Mesenchymal stem cell (in vitro differentiated cells and primary cell): ENCODE data around the gene TBC1D9.
A peak's percentile ranks its signal among the peaks of the same experiment; 100 is the strongest.

Source experiments
- DNase-seq: peaks from one replicate; pipeline ENCODE4 v3.0.0-alpha.2; 2013
- H2AFZ ChIP-seq: one replicate; pipeline ENCODE4 v1.6.1; 2013; ENCODE audit warnings: low read depth, mild to moderate bottlenecking, control low read depth, inconsistent platforms, low read length, moderate library complexity
- H2AK5ac ChIP-seq: 2 replicates; pipeline ENCODE4 v1.6.1; 2013; ENCODE audit warnings: low read length, moderate library complexity, mild to moderate bottlenecking, inconsistent platforms; ENCODE audit not compliant: severe bottlenecking
- H2BK120ac ChIP-seq: one replicate; pipeline ENCODE4 v1.6.1; 2013; ENCODE audit warnings: low read depth, mild to moderate bottlenecking, inconsistent platforms, low read length, moderate library complexity
- H2BK12ac ChIP-seq, 2 experiments: one replicate each; pipeline ENCODE4 v1.6.1; 2013; ENCODE audit warnings: inconsistent platforms in 2 of 2, low read length in 2 of 2, mild to moderate bottlenecking in 2 of 2, moderate library complexity in 2 of 2, control low read depth in 1 of 2
- H2BK15ac ChIP-seq: one replicate; pipeline ENCODE4 v1.6.1; 2013; ENCODE audit warnings: mild to moderate bottlenecking, low read depth, inconsistent platforms; ENCODE audit not compliant: poor library complexity, severe bottlenecking
- H2BK5ac ChIP-seq: 2 replicates; pipeline ENCODE4 v1.6.1; 2013; ENCODE audit warnings: low read depth, mild to moderate bottlenecking, low read length, control low read depth, inconsistent platforms; ENCODE audit not compliant: poor library complexity, severe bottlenecking
- H3K14ac ChIP-seq, 2 experiments: one replicate each; pipeline ENCODE4 v1.6.1; 2013; ENCODE audit warnings: inconsistent platforms in 2 of 2, low read length in 2 of 2, control low read depth in 1 of 2, mild to moderate bottlenecking in 1 of 2, moderate library complexity in 1 of 2
- H3K18ac ChIP-seq, 2 experiments: one replicate each; pipeline ENCODE4 v1.6.1; 2013; ENCODE audit warnings: inconsistent platforms in 2 of 2, low read length in 2 of 2, control low read depth in 1 of 2, low read depth in 1 of 2, mild to moderate bottlenecking in 1 of 2
- H3K23ac ChIP-seq, 2 experiments: one replicate each; pipeline ENCODE4 v1.6.1; 2013; ENCODE audit warnings: inconsistent platforms in 2 of 2, low read length in 2 of 2, mild to moderate bottlenecking in 2 of 2, moderate library complexity in 2 of 2, control low read depth in 1 of 2
- H3K27ac ChIP-seq: 2 replicates; pipeline ENCODE4 v1.5.1; 2013; ENCODE audit warnings: mild to moderate bottlenecking, moderate library complexity, low read length, control low read depth, inconsistent platforms; ENCODE audit not compliant: poor library complexity, severe bottlenecking
- H3K27me3 ChIP-seq, 2 experiments: 2 replicates each; pipeline versions ENCODE4 v1.6.1 to v1.7.0; 2013; ENCODE audit warnings: low read length in 2 of 2, mild to moderate bottlenecking in 2 of 2, moderate library complexity in 2 of 2, control low read depth in 1 of 2, inconsistent platforms in 1 of 2; ENCODE audit not compliant: control insufficient read depth in 1 of 2, insufficient read depth in 1 of 2
- H3K36me3 ChIP-seq, 2 experiments: 2 replicates each; pipeline versions ENCODE4 v1.6.1 to v1.7.0; 2013; ENCODE audit warnings: low read length in 2 of 2, control low read depth in 1 of 2, inconsistent platforms in 1 of 2, low read depth in 1 of 2, mild to moderate bottlenecking in 1 of 2; ENCODE audit not compliant: insufficient read depth in 2 of 2, control insufficient read depth in 1 of 2
- H3K4ac ChIP-seq, 2 experiments: one replicate each; pipeline ENCODE4 v1.6.1; 2013; ENCODE audit warnings: inconsistent platforms in 2 of 2, low read length in 2 of 2, mild to moderate bottlenecking in 2 of 2, moderate library complexity in 2 of 2, control low read depth in 1 of 2, low read depth in 1 of 2
- H3K4me1 ChIP-seq: 2 replicates; pipeline ENCODE4 v1.6.1; 2013; ENCODE audit warnings: low read depth, low read length, control low read depth; ENCODE audit not compliant: control insufficient read depth, insufficient read depth
- H3K4me2 ChIP-seq: 2 replicates; pipeline ENCODE4 v1.6.1; 2013; ENCODE audit warnings: low read length, mild to moderate bottlenecking, inconsistent platforms; ENCODE audit not compliant: poor library complexity, severe bottlenecking
- H3K4me3 ChIP-seq, 2 experiments: 2 replicates each; pipeline versions ENCODE4 v1.5.1 to v1.7.0; 2013; ENCODE audit warnings: low read length in 2 of 2, mild to moderate bottlenecking in 2 of 2, control low read depth in 1 of 2, low read depth in 1 of 2; ENCODE audit not compliant: insufficient read depth in 1 of 2
- H3K79me1 ChIP-seq: replicated peaks from 2 replicates; pipeline ENCODE4 v1.6.1; 2013; ENCODE audit warnings: mild to moderate bottlenecking, control low read depth, low read length, inconsistent platforms; ENCODE audit not compliant: poor library complexity, severe bottlenecking
- H3K9ac ChIP-seq: 2 replicates; pipeline ENCODE4 v1.7.0; 2013; ENCODE audit warnings: mild to moderate bottlenecking, low read length, moderate library complexity
- H3K9me3 ChIP-seq: 2 replicates; pipeline ENCODE4 v1.7.0; 2013; ENCODE audit warnings: mild to moderate bottlenecking, low read length; ENCODE audit not compliant: control insufficient read depth
- H4K8ac ChIP-seq: one replicate; pipeline ENCODE4 v1.6.1; 2013; ENCODE audit warnings: inconsistent platforms, mild to moderate bottlenecking, low read length, moderate library complexity
- H4K91ac ChIP-seq: one replicate; pipeline ENCODE4 v1.6.1; 2013; ENCODE audit warnings: mild to moderate bottlenecking, low read length, inconsistent platforms
- WGBS: methylation state at CpG from one replicate; pipeline ENCODE4 v1.1.7; 2013; ENCODE audit warnings: mixed read lengths; 5-methylcytosine and 5-hydroxymethylcytosine counted together

TBC1D9 gene

GRCh38 chr4:140739971-140740370 lies 16.2 kb downstream of the TBC1D9 start:
- Histone ChIP-seq H2AFZ (no peak overlapping the region), H3K36me3 (no peaks in the 10 kb centered on the region), H2BK15ac (no peak overlapping the region), H3K27me3 (no peaks in the 10 kb centered on the region), H3K14ac (no peak overlapping the region), H4K8ac (no peak overlapping the region), H3K9ac (no peak overlapping the region), H2BK5ac (no peak overlapping the region), H2BK120ac (no peak overlapping the region), H3K4me3 (no peak overlapping the region), H3K4me2 (no peak overlapping the region), H4K91ac (no peak overlapping the region), H2BK12ac (no peak overlapping the region), H2AK5ac (no peak overlapping the region), H3K79me1 (peaks cover 18% of the 10 kb centered on the region), H3K27ac (peak overlapping the region; percentile 22), H3K9me3 (no peaks in the 10 kb centered on the region), H3K4ac (no peak overlapping the region), H3K23ac (no peak overlapping the region), H3K18ac (no peak overlapping the region), H3K4me1 (peaks cover 11% of the 10 kb centered on the region)
- no peak for DNase-seq

- no peak overlapping the region for H3K4me3 ChIP-seq
- no peak overlapping the region for H4K8ac ChIP-seq
- no peak overlapping the region for H3K4me2 ChIP-seq
- no peak overlapping the region for H2AK5ac ChIP-seq
- H3K23ac ChIP-seq, result no peak overlapping the region
- no peak overlapping the region for H2AFZ ChIP-seq
- no peak overlapping the region for H3K14ac ChIP-seq
- H3K27me3 ChIP-seq, result no peaks in the 10 kb centered on the region
- no CpG with 5 or more reads among the region's 1 CpG for WGBS
- no peak overlapping the region for H2BK120ac ChIP-seq
- no peak overlapping the region for H2BK12ac ChIP-seq
- H2BK5ac ChIP-seq, result no peak overlapping the region
- H3K9ac ChIP-seq, result no peak overlapping the region
- H3K4me1 ChIP-seq, result peaks cover 9% of the 10 kb centered on the region
- peaks cover 16% of the 10 kb centered on the region for H3K79me1 ChIP-seq
- no peak overlapping the region for H3K18ac ChIP-seq
- no peaks in the 10 kb centered on the region for H3K9me3 ChIP-seq
- H3K27ac ChIP-seq, result no peak overlapping the region
- H3K36me3 ChIP-seq, result no peaks in the 10 kb centered on the region
- H4K91ac ChIP-seq, result no peak overlapping the region
- H3K4ac ChIP-seq, result no peak overlapping the region
- DNase-seq, result no peak
- no peak overlapping the region for H2BK15ac ChIP-seq
Measured at GRCh38 chr4:140738139-140738538, 18.0 kb downstream of the TBC1D9 start.

GRCh38 chr4:140736669-140737343 lies 19.4 kb downstream of the TBC1D9 start:
- 96% methylated on average over 6 of the region's 6 CpGs for WGBS
- H3K79me1 ChIP-seq, result peaks cover 16% of the 10 kb centered on the region
- peak overlapping the region in 1 of 2 experiments; percentile 77 for H2BK12ac ChIP-seq
- H3K36me3 ChIP-seq, result no peaks in the 10 kb centered on the region
- peaks cover 9% of the 10 kb centered on the region for H3K4me1 ChIP-seq
- H4K91ac ChIP-seq, result no peak overlapping the region
- H4K8ac ChIP-seq, result no peak overlapping the region
- peak overlapping the region; percentile 73 for H2BK15ac ChIP-seq
- H2BK120ac ChIP-seq, result no peak overlapping the region
- no peak for DNase-seq
- H3K14ac ChIP-seq, result peak overlapping the region in 1 of 2 experiments; percentile 77
- H3K27ac ChIP-seq, result no peak overlapping the region
- H2AK5ac ChIP-seq, result peak overlapping the region; percentile 31
- H3K4ac ChIP-seq, result peak overlapping the region in 1 of 2 experiments; percentile 49
- H3K9me3 ChIP-seq, result no peaks in the 10 kb centered on the region
- no peaks in the 10 kb centered on the region for H3K27me3 ChIP-seq
- H3K18ac ChIP-seq, result peak overlapping the region in 1 of 2 experiments; percentile 57
- no peak overlapping the region for H3K23ac ChIP-seq
- H2AFZ ChIP-seq, result no peak overlapping the region
- no peak overlapping the region for H3K9ac ChIP-seq
- no peak overlapping the region for H3K4me3 ChIP-seq
- no peak overlapping the region for H3K4me2 ChIP-seq
- no peak overlapping the region for H2BK5ac ChIP-seq

- DNase-seq, result no peak
- H3K18ac ChIP-seq, result no peak overlapping the region
- no peak overlapping the region for H2AFZ ChIP-seq
- no peak overlapping the region for H2BK15ac ChIP-seq
- H4K8ac ChIP-seq, result no peak overlapping the region
- peaks cover 6% of the 10 kb centered on the region for H3K4me1 ChIP-seq
- no peak overlapping the region for H3K4me2 ChIP-seq
- no peak overlapping the region for H3K9ac ChIP-seq
- H3K14ac ChIP-seq, result no peak overlapping the region
- no peak overlapping the region for H3K23ac ChIP-seq
- no peak overlapping the region for H3K27ac ChIP-seq
- WGBS, result 85% methylated on average over 4 of the region's 4 CpGs
- H3K79me1 ChIP-seq, result peaks cover 13% of the 10 kb centered on the region
- H3K36me3 ChIP-seq, result no peaks in the 10 kb centered on the region
- H3K4ac ChIP-seq, result no peak overlapping the region
- no peak overlapping the region for H2BK120ac ChIP-seq
- H4K91ac ChIP-seq, result no peak overlapping the region
- H3K9me3 ChIP-seq, result no peaks in the 10 kb centered on the region
- no peaks in the 10 kb centered on the region for H3K27me3 ChIP-seq
- H3K4me3 ChIP-seq, result no peak overlapping the region
- H2BK12ac ChIP-seq, result no peak overlapping the region
- no peak overlapping the region for H2AK5ac ChIP-seq
- H2BK5ac ChIP-seq, result no peak overlapping the region
Measured at GRCh38 chr4:140735779-140736391, 20.3 kb downstream of the TBC1D9 start.
